GM12891 (cell line): ENCODE data around the gene SLC35B2. TPM values are rescaled to one million over a fixed set of nuclear protein-coding genes. Genes with fewer than 3 reads are reported as not detected.
A peak's percentile ranks its signal among the peaks of the same experiment; 100 is the strongest.

Experiments used
- DNase-seq: peaks from one replicate; pipeline ENCODE4 v3.0.0; 2011; ENCODE audit warnings: low spot score; ENCODE audit not compliant: insufficient read length
- FAIRE-seq: peaks from 2 replicates; lab custom pipeline; 2011; peaks lifted over from hg19 to GRCh38; lab: Jason Lieb, UNC
- PAX5 ChIP-seq: IDR thresholded peaks from 2 replicates; pipeline ENCODE4 v1.6.1; 2011; ENCODE audit warnings: low read length, moderate library complexity, mild to moderate bottlenecking; ENCODE audit not compliant: insufficient read depth, severe bottlenecking
- POLR2A ChIP-seq: IDR thresholded peaks from 2 replicates; pipeline ENCODE4 v1.6.1; 2011; ENCODE audit warnings: low read depth, low read length, control low read depth
- POLR2AphosphoS5 ChIP-seq: IDR thresholded peaks from 2 replicates; pipeline ENCODE4 v1.6.1; 2011; ENCODE audit warnings: low read depth, low read length, control low read depth
- POU2F2 ChIP-seq: IDR thresholded peaks from 2 replicates; pipeline ENCODE4 v1.6.1; 2011; ENCODE audit warnings: low read depth, mild to moderate bottlenecking, control low read depth, low read length, moderate library complexity
- SPI1 ChIP-seq: IDR thresholded peaks from 2 replicates; pipeline ENCODE4 v1.6.1; 2011; ENCODE audit warnings: low read depth, low read length, control low read depth
- TAF1 ChIP-seq: IDR thresholded peaks from 2 replicates; pipeline ENCODE4 v1.6.1; 2011; ENCODE audit warnings: low read depth, low read length, control low read depth
- polyA plus RNA-seq: library from polyadenylated mRNA; unstranded; fragments of >200 nt; gene quantifications from one replicate; pipeline ENCODE4 v1.2.1, GENCODE V29; 2012; ENCODE audit warnings: low read depth, missing spikeins, inconsistent platforms; ENCODE audit not compliant: missing spikeins

SLC35B2 gene, protein sequence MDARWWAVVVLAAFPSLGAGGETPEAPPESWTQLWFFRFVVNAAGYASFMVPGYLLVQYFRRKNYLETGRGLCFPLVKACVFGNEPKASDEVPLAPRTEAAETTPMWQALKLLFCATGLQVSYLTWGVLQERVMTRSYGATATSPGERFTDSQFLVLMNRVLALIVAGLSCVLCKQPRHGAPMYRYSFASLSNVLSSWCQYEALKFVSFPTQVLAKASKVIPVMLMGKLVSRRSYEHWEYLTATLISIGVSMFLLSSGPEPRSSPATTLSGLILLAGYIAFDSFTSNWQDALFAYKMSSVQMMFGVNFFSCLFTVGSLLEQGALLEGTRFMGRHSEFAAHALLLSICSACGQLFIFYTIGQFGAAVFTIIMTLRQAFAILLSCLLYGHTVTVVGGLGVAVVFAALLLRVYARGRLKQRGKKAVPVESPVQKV
- polyA plus RNA-seq = 30.1 TPM

DNA sequence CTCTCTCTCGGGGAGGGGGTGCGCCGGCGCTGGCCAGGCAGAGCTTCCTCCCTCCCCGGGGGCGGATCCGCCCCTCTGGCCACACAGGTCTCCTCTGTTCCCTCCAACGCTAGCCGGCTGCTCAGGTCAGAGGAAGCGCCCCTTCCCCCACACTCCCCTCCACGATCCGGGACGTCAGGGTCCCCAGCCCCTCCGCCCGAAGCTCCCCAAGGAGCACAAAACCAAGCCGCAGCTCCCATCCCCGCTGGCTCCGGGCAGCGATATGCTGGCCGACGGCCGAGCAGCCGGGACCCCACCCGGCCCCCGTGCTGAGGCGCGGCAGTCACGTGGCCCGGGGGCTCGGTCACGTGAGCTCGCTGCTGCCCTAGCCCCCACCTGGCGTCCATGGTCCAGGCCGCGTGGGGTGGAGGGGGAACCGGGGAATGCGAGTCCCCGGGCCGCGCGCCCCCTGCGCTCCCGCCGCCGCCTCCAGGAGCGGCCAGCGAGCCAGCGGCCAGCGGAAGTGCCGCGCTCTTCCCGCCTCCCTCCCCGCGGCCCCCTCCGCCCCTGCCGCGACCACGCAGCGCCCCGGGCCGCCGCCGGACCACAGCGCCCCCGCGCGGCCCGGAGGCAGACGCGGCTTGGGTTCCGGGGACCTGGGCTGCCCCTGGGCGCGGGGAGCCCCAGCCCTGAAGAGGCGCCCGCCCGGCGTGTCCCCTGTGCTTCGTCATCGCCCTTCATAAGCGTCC lies at the start of gene SLC35B2:
SLC35B2 (minus strand) TSS at position 504 of the 728 bp plus-strand sequence; CDS start at position 386, 118 bp downstream.
- TF ChIP-seq SPI1 (peak; percentile 29; the same call in 1 of the 2 replicates), PAX5 (peak; percentile 23), TAF1 (peak; percentile 44), POLR2A (no peak), POLR2AphosphoS5 (peak; percentile 36), POU2F2 (0 out of 2 replicates have a peak, but pooled peaks have one; percentile 49)
- FAIRE-seq (peak; percentile 84), DNase-seq (no peak)

DNA sequence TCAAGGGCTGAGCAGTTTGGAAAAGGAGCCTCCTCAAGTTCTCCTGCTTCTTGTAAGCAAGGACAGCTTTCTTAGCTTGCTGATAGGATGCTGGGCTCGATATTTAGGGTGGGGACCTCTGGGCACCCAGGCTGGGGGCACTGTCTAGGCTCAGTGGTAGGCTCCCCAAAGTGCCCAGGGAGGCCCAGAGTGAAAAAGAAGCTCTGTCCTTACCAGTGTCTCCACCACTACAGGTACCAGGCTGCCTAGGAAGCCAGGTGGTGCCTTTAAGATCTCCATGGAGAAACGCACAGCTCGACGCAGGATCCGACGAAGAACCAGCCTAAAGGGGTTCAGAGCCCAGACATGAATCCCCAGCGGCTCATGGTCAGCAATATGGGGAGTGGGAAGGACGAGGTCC lies 49.4 kb upstream of the SLC35B2 start:
- no peak for FAIRE-seq
- TF ChIP-seq POU2F2 = no peak
- no peak for TF ChIP-seq POLR2AphosphoS5
- TF ChIP-seq POLR2A = no peak
- no peak for TF ChIP-seq PAX5
- no peak for TF ChIP-seq SPI1
- no peak for TF ChIP-seq TAF1
- DNase-seq = no peak

DNA sequence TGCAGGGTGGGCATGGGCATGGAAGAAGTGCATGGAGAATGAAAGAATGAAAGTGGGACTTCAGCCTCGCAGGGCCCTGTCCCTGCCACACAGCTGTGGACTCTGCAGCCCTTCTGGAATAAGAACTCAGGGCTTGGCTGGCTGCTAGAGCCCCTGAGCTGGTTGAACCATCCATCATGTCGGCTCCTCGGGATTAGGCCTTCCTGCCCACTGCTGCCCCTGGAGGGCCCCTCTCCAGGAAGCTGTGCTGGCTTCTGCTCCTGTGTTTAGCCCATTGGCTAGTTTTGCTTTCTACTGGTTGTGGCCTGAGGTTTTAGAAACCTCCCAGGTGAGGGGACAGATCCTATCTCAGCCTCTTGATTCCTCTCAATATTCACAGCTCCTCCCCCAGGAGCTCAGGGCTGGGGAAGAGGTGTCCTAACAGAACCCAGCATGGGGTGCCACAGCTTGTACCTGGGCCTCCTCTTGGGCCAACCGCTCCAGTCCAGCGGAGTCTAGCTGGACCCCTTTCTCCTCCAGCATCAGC lies 47.9 kb upstream of the SLC35B2 start:
- FAIRE-seq = no peak
- no peak for DNase-seq
- TF ChIP-seq POLR2AphosphoS5 (no peak), POLR2A (no peak), TAF1 (no peak), PAX5 (no peak), SPI1 (no peak), POU2F2 (no peak)

DNA sequence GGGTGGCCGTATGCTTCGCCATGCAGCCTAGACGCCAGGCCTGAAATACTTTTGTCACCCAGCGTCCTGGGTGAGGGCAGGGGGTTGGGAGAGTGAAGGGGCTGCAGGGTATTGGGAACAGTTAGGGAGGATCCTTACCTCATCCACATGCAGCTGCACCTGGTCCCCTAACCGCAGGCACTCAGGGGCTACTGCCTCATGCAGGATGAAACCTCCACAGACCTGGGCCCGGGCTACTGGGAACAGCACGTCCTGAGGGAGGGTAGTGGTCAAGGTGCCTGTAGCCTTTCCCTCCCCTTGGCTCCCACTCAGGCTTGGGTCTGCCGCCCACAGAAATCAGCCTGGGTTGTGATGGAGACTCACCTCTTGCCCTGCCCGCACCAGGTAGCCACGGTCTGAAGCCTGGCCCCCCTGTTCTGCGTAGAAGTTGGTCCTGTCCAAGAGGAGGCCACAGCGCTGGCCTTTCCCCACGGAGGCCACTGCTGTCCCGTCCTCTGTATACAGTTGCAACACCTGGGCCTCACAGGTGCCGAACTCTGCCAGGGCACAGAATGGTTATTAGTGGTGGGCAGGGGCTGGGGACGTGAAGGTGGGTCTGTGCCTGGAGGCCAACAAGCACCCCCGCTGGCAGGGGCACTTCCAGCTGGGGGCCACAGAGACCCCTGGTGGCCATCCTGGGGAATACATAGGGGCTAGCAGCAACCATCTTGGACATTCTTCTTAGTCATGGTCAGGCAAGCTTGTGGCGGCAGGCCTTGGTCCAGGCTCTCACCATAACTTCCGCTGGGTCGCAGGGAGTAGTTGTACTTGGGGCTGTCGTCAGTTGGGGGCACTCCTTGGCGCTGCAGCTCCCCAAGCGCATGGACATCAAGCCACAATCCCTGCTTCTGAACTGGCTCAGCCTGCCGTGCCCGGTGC lies 47.2 kb upstream of the SLC35B2 start:
- FAIRE-seq (peak; percentile 56), DNase-seq (peak; percentile 70)
- TF ChIP-seq POU2F2 (no peak; the same call in 1 of the 2 replicates), POLR2AphosphoS5 (no peak), TAF1 (no peak), POLR2A (no peak), SPI1 (no peak), PAX5 (no peak)

DNA sequence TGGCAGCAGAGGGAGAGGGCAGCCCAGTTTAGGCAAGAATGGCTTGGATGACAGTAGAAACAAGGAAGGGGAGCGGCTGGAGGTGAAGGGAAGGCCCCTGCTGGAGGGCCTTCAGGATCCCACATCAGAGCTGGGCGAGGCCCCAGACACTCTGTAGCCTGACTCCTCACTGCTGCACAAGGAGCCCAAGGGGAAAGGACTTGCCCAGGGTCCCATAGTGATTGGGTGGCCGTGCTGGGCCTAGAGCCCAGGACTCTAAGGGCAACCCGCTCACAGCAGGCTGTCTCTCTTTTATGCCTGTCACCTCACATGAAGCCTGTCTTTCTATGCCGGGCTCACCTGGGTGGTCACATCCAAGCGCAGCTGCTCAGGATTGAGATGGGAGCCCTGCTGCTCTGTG lies 46.5 kb upstream of the SLC35B2 start:
- FAIRE-seq = no peak
- DNase-seq = no peak
- TF ChIP-seq SPI1 = no peak
- no peak for TF ChIP-seq POU2F2

DNA sequence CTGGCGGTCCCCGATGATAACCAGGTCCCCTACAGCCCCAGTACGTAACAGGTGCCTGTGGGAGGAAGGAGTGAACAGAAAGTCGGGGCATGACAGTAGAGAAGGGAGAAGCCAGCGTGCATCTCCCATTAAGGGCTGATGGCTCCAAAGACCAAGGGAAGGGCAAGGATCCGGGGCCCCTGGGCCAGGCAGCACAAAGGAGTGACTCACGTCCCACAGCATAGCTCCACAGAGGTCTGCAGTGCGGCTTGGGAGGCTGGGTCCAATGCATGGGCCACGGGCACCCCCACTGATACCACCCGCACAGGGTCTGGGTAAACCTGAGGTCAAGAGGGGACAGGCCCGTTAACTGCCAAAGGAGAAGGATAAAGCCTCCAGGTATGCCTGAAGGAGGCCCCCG lies 45.5 kb upstream of the SLC35B2 start:
- FAIRE-seq (no peak), DNase-seq (no peak)
- no peak for TF ChIP-seq TAF1
- no peak for TF ChIP-seq POU2F2
- TF ChIP-seq SPI1 = no peak
- no peak for TF ChIP-seq PAX5
- TF ChIP-seq POLR2A = no peak
- TF ChIP-seq POLR2AphosphoS5 = no peak

DNA sequence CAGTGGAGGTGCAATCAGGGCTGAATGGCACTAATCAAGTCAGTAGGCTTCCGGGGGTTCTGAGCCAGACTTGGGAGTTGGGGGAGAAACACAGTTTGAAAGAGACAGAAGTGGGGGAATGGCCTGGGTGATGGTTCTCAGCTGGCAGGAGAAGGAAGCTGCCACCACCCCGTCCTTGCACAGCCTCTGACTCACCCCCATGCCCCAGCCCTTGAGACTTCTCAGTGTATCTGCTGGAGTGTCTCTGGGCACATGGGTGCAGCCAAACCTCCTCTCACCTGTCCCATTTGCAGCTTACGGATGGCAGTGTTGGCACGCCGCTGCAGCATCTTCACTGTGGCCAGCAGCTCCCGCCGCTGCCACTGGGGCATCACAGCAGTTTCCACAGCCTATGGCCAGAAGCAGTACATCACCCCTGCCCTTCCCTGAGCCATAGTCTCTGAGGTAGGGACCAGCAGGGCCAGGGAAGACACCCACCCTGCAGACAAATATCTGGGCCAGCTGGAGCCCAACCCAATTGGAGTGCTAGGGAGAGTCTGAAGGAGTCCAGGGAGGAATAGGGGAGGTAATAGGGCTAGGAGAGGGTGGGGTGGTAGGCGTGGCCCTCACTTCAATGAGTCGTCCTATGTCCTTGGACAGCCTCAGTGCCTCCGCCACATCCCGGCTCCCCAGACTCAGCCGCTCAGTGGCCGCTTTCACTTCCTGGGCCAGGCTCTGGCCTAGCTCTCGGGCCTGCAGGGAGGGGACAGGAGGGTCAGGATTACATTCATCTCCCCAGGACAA lies 44.6 kb upstream of the SLC35B2 start:
- DNase-seq = no peak
- no peak for TF ChIP-seq SPI1
- TF ChIP-seq POLR2AphosphoS5 = no peak
- no peak for TF ChIP-seq POU2F2
- no peak for TF ChIP-seq POLR2A
- TF ChIP-seq PAX5 = no peak
- TF ChIP-seq TAF1 = no peak
- no peak for FAIRE-seq

DNA sequence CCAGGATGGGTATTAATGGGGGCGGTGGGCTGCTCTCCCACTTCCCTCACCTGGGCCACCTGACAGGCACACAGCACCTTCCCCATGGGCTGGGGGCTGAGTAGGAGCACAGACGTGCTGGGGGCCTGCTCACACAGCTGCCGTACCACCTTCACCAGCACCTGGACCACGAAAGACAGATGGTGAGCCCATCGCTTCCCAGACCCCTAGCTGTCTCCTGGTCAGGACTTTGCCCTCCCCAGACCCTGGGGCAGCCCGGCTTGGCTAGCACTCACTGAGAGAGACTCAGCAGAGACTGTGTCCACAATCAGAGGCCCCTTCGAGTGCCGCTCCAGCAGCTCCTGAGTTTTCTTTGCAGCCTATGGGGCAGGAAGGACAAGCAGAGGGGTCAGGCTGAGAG lies 43.8 kb upstream of the SLC35B2 start:
- no peak for TF ChIP-seq POU2F2
- no peak for TF ChIP-seq POLR2A
- no peak for TF ChIP-seq TAF1
- TF ChIP-seq PAX5 = no peak
- FAIRE-seq = no peak
- DNase-seq = no peak
